ENCODE data around the gene PCDH8.

PCDH8 gene

GRCh38 chr13:52885141-52885540 is 36.7 kb upstream of the PCDH8 start:
- no peak for DNase-seq (ENCODE audit: low read depth)
- no peak overlapping the region for H3K4me3 ChIP-seq (ENCODE audit: low read depth, low read length)
- no peak for TF ChIP-seq CTCF (IDR thresholded peaks at IDR 0.05; ENCODE audit: control insufficient read depth, extremely low read depth, insufficient read depth)

DNA sequence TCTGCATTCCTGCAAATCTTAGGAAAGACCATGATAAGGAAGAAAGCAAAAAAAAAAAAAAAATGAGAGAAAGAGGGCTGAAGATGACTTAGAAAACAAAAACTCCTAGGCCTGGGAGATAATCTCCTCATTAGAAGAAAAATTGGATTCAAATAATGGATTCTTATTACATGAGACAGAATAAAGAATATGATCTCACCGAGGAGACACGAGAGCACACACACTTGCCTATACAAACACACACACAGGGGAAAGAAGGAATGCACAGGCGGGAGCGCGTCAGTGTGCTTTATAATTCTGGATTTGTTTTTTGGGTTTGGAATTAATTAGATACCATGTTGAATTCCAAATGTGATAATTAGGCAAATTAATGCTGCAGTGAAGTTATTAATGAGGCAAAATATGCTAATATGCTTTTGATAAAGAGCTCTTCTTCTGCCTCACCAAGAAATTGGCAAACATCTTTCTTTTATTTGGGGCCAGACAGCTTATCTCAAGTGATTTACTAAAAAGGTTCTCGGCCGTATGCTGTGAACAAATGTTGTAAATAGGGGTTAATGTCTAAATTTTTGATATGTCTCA is 36.1 kb upstream of the PCDH8 start:
- no peak for DNase-seq (ENCODE audit: low read depth)
- H3K4me3 ChIP-seq (ENCODE audit: low read depth, low read length), result no peak overlapping the region
- TF ChIP-seq CTCF (IDR thresholded peaks at IDR 0.05; ENCODE audit: control insufficient read depth, extremely low read depth, insufficient read depth), result no peak

DNA sequence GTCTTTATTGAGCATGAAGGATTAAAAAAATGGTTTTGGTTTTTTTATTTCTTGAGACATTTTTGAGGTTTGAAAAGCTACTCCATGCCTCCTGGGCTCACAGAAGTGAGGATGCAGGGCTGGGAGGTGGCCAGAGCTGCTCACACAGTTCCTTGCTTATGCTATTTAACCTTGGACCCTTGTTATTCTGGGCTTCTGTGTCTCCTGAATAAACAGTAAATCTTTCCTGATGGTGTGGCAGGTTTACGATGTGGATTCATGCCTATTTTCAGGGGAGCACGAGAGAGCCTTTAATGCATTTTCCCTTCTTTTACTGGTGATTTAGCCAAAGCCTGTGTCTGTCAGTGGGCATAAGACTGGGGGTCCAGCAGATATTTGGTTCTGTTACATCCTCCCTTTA is 34.3 kb upstream of the PCDH8 start:
- no peak for DNase-seq (ENCODE audit: low read depth)
- no peak overlapping the region for H3K4me3 ChIP-seq (ENCODE audit: low read depth, low read length)
- no peak for TF ChIP-seq CTCF (IDR thresholded peaks at IDR 0.05; ENCODE audit: control insufficient read depth, extremely low read depth, insufficient read depth)

DNA sequence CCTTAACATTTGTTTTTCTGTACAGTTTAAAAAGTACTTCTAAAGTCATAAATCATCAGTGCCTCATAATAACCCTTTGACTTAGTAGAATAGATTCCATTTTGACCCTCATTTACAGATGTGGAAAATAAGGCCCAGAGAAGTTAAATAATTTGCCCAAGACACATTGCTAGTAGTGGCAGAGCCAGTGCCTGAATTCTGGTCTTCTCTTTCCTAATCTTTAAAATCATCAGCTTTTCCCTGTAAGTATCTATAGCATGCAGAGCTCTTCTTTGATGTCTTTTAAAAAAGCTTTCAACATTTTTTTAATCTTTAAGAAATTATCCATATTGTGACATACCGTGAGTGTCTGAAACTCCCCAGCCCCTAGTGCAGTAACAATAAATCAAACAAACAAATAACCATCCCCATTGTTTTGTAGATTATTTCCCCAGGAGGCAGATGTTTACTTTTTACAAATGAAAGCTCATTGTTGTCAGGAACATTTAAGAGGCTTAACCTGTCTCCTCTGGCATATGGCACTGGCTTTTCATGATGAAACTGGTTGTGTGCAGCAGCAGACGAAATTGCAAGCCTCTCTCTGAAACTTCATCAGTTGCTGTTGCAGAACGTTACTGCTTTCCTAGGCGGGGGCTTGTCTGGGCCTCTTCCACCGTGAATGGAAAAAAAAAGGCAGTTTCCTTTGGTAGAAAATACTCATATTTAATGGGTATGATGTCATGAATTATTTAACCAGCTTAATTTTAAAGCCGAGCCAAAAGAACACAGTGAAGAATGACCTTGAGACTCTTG is 31.7 kb upstream of the PCDH8 start:
- no peak overlapping the region for H3K4me3 ChIP-seq (ENCODE audit: low read depth, low read length)
- no peak for TF ChIP-seq CTCF (IDR thresholded peaks at IDR 0.05; ENCODE audit: control insufficient read depth, extremely low read depth, insufficient read depth)
- DNase-seq (ENCODE audit: low read depth), result no peak

DNA sequence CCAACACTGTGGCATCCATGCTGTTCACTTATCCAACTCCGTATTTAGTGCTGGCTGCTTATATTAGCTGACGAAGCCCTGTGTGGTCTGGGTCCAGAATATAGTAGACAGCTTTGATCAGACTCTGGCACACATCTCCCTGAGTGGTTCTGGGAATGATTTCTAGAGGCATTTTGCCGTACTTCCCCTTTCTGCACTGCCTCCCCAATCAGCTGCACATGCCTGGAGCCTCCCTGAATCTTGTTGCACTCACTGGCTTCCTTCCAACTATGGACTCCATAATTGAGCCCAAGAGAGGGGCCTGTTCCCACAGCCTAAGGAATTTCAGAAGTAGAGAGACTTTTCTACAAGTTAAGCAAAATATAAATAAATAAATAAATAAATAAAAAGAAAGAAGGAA is 30.4 kb upstream of the PCDH8 start:
- no peak overlapping the region for H3K4me3 ChIP-seq (ENCODE audit: low read depth, low read length)
- no peak for DNase-seq (ENCODE audit: low read depth)
- TF ChIP-seq CTCF (IDR thresholded peaks at IDR 0.05; ENCODE audit: control insufficient read depth, extremely low read depth, insufficient read depth), result no peak

DNA sequence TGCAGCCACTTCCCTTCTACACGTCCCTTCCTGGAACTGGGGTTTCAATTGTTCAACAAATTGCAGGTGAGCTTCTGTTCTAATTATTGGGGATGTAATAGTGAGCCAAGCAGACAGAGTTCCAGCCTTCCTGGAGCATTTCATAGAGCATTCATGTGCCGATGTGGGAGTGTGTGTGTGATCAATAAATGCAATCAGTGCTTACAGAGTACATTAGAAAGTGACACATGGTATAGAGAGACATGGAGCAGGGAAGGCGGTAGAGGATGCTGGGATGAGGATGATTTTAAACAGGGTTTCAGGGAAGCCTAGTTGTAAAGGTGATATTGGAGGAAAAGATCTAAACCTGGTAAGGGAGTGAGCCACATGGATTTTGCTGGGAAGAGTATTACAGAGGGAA is 21.7 kb upstream of the PCDH8 start:
- DNase-seq (ENCODE audit: low read depth), result no peak
- no peak for TF ChIP-seq CTCF (IDR thresholded peaks at IDR 0.05; ENCODE audit: control insufficient read depth, extremely low read depth, insufficient read depth)
- no peak overlapping the region for H3K4me3 ChIP-seq (ENCODE audit: low read depth, low read length)

GRCh38 chr13:52869621-52870020 is 21.2 kb upstream of the PCDH8 start:
- H3K4me3 ChIP-seq (ENCODE audit: low read depth, low read length), result no peak overlapping the region
- no peak for TF ChIP-seq CTCF (IDR thresholded peaks at IDR 0.05; ENCODE audit: control insufficient read depth, extremely low read depth, insufficient read depth)
- DNase-seq (ENCODE audit: low read depth), result no peak

Data from LNCaP clone FGC (cell line).